ENCODE measurements around the gene FKBP6. TPM values are rescaled to one million over a fixed set of nuclear protein-coding genes. Genes with fewer than 3 reads are reported as not detected.
A peak's percentile ranks its signal among the peaks of the same experiment; 100 is the strongest.

The FKBP6 gene
- total and polyA plus RNA-seq, 9 of the 15 experiments (the other 6 are each of a cell fraction or from before 2014, with no cell fraction given) = not detected

DNA sequence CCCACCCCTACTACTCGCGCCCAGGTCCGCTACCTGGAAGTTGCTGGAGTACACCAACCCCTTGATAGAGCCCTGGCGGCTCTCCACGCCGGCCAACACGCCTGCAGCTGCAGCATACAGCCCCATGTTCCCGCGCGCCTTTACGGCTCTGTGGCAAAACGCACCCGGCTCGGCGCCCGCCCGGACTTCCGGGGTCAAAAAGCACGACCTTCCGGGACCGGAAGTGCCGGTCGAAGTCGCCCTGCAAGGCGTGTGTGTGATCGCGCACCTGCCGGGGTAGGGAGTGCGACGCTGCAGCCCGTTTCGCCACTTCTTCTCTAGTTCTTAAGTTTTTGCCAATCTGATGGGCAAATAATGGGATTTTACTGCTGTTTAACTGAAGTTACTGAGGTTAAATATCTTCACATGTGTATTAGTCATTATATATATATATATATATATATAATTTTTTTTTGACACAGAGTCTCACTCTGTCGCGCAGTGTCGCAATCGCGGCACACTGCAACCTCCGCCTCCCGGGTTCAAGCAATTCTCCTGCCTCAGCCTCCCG lies 19.2 kb upstream of the FKBP6 start, which contains the start of gene NSUN5 (continued):
- TF ChIP-seq RAD21 (CRISPR knock-in tag; conservative IDR thresholded peaks at IDR 0.05 in 1 of 2, IDR thresholded peaks at IDR 0.05 in 1 of 2) (peak in 1 of 2 experiments; percentile 11; a peak in 1 of 4 replicates), ZNF165 (CRISPR knock-in tag; IDR thresholded peaks at IDR 0.05; ENCODE audit: borderline replicate concordance) (no peak), CBFA2T2 (conservative IDR thresholded peaks at IDR 0.05) (no peak), PRMT5 (CRISPR knock-in tag; IDR thresholded peaks at IDR 0.05) (no peak), XRCC4 (IDR thresholded peaks at IDR 0.05; ENCODE audit: extremely low read depth, insufficient read depth, insufficient read length) (no peak), ELF2 (CRISPR knock-in tag; IDR thresholded peaks at IDR 0.05) (peak; percentile 96), MEIS2 (IDR thresholded peaks at IDR 0.05; ENCODE audit: partially characterized antibody) (no peak), RAD51 (IDR thresholded peaks at IDR 0.05; ENCODE audit: borderline replicate concordance, low read depth) (no peak), NFATC3 (IDR thresholded peaks at IDR 0.05) (no peak), MAZ (CRISPR knock-in tag; conservative IDR thresholded peaks at IDR 0.05 in 1 of 2, IDR thresholded peaks at IDR 0.05 in 1 of 2) (peak in 1 of 2 experiments; percentile 73; a peak in 3 of 4 replicates), CREM (IDR thresholded peaks at IDR 0.05; ENCODE audit: low read depth) (peak; percentile 88), ZNF12 (CRISPR knock-in tag; IDR thresholded peaks at IDR 0.05) (no peak), TEAD1 (CRISPR knock-in tag; IDR thresholded peaks at IDR 0.05) (peak in 1 of 2 experiments; percentile 73; a peak in 1 of 4 replicates), CHCHD3 (CRISPR knock-in tag; IDR thresholded peaks at IDR 0.05) (no peak), MBD2 (IDR thresholded peaks at IDR 0.05; ENCODE audit: borderline replicate concordance, low read depth) (peak; percentile 62), ZNF431 (CRISPR knock-in tag; IDR thresholded peaks at IDR 0.05) (no peak), HDGF (IDR thresholded peaks at IDR 0.05) (no peak), MEF2A (IDR thresholded peaks at IDR 0.05; ENCODE audit: control insufficient read depth, low read depth, low read length) (no peak), TAF1 (IDR thresholded peaks at IDR 0.05; ENCODE audit: control insufficient read depth, extremely low read depth, insufficient read depth, low read length, severe bottlenecking) (peak; percentile 83), ZNF668 (CRISPR knock-in tag; IDR thresholded peaks at IDR 0.05) (no peak)
- TF ChIP-seq, protein P1, sequence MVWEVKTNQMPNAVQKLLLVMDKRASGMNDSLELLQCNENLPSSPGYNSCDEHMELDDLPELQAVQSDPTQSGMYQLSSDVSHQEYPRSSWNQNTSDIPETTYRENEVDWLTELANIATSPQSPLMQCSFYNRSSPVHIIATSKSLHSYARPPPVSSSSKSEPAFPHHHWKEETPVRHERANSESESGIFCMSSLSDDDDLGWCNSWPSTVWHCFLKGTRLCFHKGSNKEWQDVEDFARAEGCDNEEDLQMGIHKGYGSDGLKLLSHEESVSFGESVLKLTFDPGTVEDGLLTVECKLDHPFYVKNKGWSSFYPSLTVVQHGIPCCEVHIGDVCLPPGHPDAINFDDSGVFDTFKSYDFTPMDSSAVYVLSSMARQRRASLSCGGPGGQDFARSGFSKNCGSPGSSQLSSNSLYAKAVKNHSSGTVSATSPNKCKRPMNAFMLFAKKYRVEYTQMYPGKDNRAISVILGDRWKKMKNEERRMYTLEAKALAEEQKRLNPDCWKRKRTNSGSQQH (CRISPR knock-in tag; IDR thresholded peaks at IDR 0.05) = no peak
- TF ChIP-seq, protein P2, sequence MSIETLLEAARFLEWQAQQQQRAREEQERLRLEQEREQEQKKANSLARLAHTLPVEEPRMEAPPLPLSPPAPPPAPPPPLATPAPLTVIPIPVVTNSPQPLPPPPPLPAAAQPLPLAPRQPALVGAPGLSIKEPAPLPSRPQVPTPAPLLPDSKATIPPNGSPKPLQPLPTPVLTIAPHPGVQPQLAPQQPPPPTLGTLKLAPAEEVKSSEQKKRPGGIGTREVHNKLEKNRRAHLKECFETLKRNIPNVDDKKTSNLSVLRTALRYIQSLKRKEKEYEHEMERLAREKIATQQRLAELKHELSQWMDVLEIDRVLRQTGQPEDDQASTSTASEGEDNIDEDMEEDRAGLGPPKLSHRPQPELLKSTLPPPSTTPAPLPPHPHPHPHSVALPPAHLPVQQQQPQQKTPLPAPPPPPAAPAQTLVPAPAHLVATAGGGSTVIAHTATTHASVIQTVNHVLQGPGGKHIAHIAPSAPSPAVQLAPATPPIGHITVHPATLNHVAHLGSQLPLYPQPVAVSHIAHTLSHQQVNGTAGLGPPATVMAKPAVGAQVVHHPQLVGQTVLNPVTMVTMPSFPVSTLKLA (conservative IDR thresholded peaks at IDR 0.05) = peak; percentile 82 to 93
- TF ChIP-seq, protein P3, sequence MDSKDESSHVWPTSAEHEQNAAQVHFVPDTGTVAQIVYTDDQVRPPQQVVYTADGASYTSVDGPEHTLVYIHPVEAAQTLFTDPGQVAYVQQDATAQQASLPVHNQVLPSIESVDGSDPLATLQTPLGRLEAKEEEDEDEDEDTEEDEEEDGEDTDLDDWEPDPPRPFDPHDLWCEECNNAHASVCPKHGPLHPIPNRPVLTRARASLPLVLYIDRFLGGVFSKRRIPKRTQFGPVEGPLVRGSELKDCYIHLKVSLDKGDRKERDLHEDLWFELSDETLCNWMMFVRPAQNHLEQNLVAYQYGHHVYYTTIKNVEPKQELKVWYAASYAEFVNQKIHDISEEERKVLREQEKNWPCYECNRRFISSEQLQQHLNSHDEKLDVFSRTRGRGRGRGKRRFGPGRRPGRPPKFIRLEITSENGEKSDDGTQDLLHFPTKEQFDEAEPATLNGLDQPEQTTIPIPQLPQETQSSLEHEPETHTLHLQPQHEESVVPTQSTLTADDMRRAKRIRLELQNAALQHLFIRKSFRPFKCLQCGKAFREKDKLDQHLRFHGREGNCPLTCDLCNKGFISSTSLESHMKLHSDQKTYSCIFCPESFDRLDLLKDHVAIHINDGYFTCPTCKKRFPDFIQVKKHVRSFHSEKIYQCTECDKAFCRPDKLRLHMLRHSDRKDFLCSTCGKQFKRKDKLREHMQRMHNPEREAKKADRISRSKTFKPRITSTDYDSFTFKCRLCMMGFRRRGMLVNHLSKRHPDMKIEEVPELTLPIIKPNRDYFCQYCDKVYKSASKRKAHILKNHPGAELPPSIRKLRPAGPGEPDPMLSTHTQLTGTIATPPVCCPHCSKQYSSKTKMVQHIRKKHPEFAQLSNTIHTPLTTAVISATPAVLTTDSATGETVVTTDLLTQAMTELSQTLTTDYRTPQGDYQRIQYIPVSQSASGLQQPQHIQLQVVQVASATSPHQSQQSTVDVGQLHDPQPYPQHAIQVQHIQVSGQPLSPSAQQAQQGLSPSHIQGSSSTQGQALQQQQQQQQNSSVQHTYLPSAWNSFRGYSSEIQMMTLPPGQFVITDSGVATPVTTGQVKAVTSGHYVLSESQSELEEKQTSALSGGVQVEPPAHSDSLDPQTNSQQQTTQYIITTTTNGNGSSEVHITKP (IDR thresholded peaks at IDR 0.05; ENCODE audit: partially characterized antibody) = no peak
